GM12892 (cell line): ENCODE results near the gene TMPRSS9.

Experiments
- POLR2A ChIP-seq: IDR thresholded peaks from 2 replicates; pipeline ENCODE4 v1.6.1; 2011; ENCODE audit warnings: low read depth, low read length, control low read depth
- POLR2AphosphoS5 ChIP-seq: IDR thresholded peaks from 2 replicates; pipeline ENCODE4 v1.6.1; 2011; ENCODE audit warnings: low read depth, low read length, control low read depth
- TAF1 ChIP-seq: IDR thresholded peaks from 2 replicates; pipeline ENCODE4 v1.6.1; 2011; ENCODE audit warnings: low read depth, mild to moderate bottlenecking, control low read depth, low read length, borderline replicate concordance

GRCh38 chr19:2336528-2337328 lies 23.3 kb upstream of the TMPRSS9 start:
- TF ChIP-seq POLR2A (no peak), POLR2AphosphoS5 (0 out of 2 replicates have a peak, but pooled peaks have one; percentile 37), TAF1 (no peak)
